H1 (cell line): ENCODE data around the gene NHP2.

ENCODE experiments used
- CTCF ChIP-seq, 3 experiments: IDR thresholded peaks; 1 replicate in 2 of 3; 2 replicates in 1 of 3; pipeline versions ENCODE4 v1.5.1 to v1.6.1; 2011; ENCODE audit warnings: low read length in 3 of 3, mild to moderate bottlenecking in 3 of 3, inconsistent platforms in 2 of 3, low read depth in 1 of 3, moderate library complexity in 1 of 3; ENCODE audit not compliant: insufficient read depth in 1 of 3; ENCODE audit errors: control extremely low read depth in 1 of 3
- EZH2 ChIP-seq: fragments of 200-600 bp; sonication (generic); IDR thresholded peaks from 2 replicates; pipeline ENCODE4 v1.7.1; 2012; ENCODE audit warnings: low read depth, mild to moderate bottlenecking, moderate library complexity, low read length, inconsistent platforms; ENCODE audit not compliant: severe bottlenecking
- GTF2F1 ChIP-seq: IDR thresholded peaks from 2 replicates; pipeline ENCODE4 v1.6.1; 2012; ENCODE audit warnings: low read depth, low read length, improper control_type of control experiment, borderline replicate concordance
- NRF1 ChIP-seq: IDR thresholded peaks from 2 replicates; pipeline ENCODE4 v1.6.1; 2011; ENCODE audit warnings: mild to moderate bottlenecking, low read depth, low read length, improper control_type of control experiment
- POLR2A ChIP-seq, 2 experiments: IDR thresholded peaks; 1 replicate in 1 of 2; 2 replicates in 1 of 2; pipeline ENCODE4 v1.6.1; 2011; ENCODE audit warnings: low read depth in 2 of 2, low read length in 2 of 2, mild to moderate bottlenecking in 2 of 2; ENCODE audit errors: control extremely low read depth in 1 of 2
- POLR2AphosphoS5 ChIP-seq: IDR thresholded peaks from 2 replicates; pipeline ENCODE4 v1.6.1; 2011; ENCODE audit warnings: low read depth, low read length
- RFX5 ChIP-seq: IDR thresholded peaks from 2 replicates; pipeline ENCODE4 v1.6.1; 2011; ENCODE audit warnings: low read depth, low read length, improper control_type of control experiment, borderline replicate concordance
- SIX5 ChIP-seq: IDR thresholded peaks from 2 replicates; pipeline ENCODE4 v1.6.1; 2011; ENCODE audit warnings: mild to moderate bottlenecking, low read depth, low read length
- SUZ12 ChIP-seq: fragments of 200-600 bp; sonication (generic); IDR thresholded peaks from 2 replicates; pipeline ENCODE4 v1.6.1; 2012; ENCODE audit warnings: mild to moderate bottlenecking, inconsistent platforms, low read length, moderate library complexity, mixed read lengths
- TAF1 ChIP-seq: IDR thresholded peaks from 2 replicates; pipeline ENCODE4 v1.6.1; 2011; ENCODE audit warnings: mild to moderate bottlenecking, low read depth, low read length

- TF ChIP-seq POLR2A (IDR thresholded peaks at IDR 0.05; ENCODE audit: control extremely low read depth in 1 of 2, low read depth in 2 of 2, low read length in 2 of 2) (no peak), SUZ12 (no peak), SIX5 (no peak), CTCF (IDR thresholded peaks at IDR 0.05; ENCODE audit: control extremely low read depth in 1 of 3, insufficient read depth in 1 of 3, low read depth in 1 of 3, low read length in 3 of 3) (no peak), RFX5 (no peak), NRF1 (no peak), EZH2 (no peak), TAF1 (no peak), GTF2F1 (no peak), POLR2AphosphoS5 (no peak)
These were observed 39.1 kb upstream of the NHP2 start for GRCh38 chr5:178192787-178193186.
